ENCODE results near the gene SYT12. TPM values are rescaled to one million over a fixed set of nuclear protein-coding genes. Genes with fewer than 3 reads are reported as not detected.
A peak's percentile ranks its signal among the peaks of the same experiment; 100 is the strongest.
"Not testable (repeated sequence)": the region's sequence is repeated elsewhere in the genome, so short reads cannot be mapped to it uniquely, and the experiment has no call there.

The SYT12 gene
- total RNA-seq = 0.71 TPM

DNA sequence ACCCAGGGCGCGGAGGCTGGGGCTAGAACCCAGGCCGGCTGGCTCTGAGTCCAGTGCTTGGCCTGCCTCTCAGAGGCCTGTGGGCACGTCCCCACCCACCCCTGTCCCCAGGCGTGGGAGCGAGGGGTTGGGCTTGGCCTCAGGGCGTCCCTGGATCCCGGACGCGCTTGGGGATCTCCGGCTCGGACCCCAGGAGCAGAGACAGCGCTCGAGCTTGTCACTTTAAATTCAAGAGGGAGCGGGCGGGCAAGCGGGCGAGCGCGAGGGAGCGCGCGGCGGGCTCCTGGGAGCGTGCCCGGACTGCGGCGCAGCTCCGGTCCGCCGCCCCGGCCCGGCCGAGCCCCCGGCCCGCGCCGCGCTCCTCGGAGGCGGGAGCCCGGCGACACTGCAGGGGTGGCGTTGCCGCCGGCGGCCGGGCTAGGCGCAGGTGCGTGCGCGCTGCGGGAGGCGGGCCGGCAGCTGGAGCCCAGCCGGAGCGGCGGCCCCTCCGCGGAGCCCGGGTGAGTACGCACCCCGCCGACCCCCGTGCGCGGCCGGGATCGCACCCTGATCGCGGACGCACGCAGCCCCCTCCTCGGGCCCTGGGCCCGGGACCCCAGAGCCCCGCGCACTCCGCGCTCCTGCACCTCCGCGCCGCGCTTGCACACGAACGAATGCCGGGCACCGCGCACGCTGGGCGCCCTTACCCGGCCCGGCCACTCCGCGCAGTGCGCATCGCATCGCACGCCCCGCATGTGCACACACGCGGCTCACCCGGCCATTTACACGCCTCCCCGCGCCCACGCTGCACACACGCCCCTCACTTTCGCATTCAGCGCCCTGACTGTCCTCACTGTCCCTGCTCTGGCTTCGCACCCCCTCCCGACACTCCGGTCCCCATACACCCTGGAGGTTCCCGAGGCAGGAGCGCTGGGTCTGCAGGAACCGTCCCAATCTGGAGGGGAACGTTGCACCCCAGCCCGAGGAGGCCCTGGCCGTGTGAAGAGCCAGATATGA lies at the start of gene SYT12:
Gene SYT12 (plus strand): TSS at position 174 of the 996 bp plus-strand sequence. CDS start 7,011 bp downstream, outside the sequence.
- intact Hi-C loops (cut with DNase I) = no loop called here
- no peak for DNase-seq (ENCODE audit: low spot score)
- ATAC-seq = peak; percentile 19

DNA sequence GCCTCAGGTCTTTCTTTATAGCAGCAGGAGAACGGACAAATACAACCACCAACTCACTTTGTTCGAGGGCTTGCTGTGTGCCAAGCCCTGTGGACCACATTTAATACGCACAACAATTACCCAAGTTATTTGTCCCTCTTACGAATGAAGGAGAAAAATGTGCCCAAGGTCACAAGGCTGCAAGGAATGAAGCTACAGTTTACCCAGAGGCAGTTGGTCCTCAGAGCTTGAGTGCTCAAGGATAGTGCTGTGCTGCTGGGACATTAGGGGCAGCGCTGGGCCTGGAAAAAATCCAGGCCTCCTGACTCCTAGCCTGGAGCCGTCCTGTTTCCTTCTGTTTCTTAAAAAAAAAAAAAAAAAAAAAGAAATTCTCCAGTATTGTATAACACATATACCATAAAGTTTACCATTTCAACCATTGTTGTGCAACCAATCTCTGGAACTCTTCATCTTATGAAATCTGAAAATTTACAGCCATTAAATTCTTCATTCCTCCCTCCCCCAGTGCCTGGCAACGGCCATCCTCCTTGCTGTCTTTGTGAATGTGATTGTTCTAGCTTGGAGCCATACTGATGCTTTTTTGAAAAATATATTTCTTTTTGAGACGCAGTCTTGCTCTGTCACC lies 48.9 kb upstream of the SYT12 start:
- ATAC-seq (no peak), DNase-seq (ENCODE audit: low spot score) (no peak)
- intact Hi-C loops (cut with DNase I) = no loop called here

- no peak for DNase-seq (ENCODE audit: low spot score)
- no peak for ATAC-seq
- intact Hi-C loops (cut with DNase I) = no loop called here
Measured at GRCh38 chr11:66974724-66975404, 48.1 kb upstream of the SYT12 start, which contains the start of gene C11orf86. Gene C11orf86, plus strand, starts transcription at chr11:66975304. Its CDS starts 59 bp downstream, at chr11:66975363.

GRCh38 chr11:66975405-66976027 lies 47.4 kb upstream of the SYT12 start:
- no peak for ATAC-seq
- no peak for DNase-seq (ENCODE audit: low spot score)
- intact Hi-C loops (cut with DNase I) = no loop called here

- intact Hi-C loops (cut with DNase I) = no loop called here
- ATAC-seq = no peak
- no peak for DNase-seq (ENCODE audit: low spot score)
Measured at GRCh38 chr11:66976028-66976467, 46.9 kb upstream of the SYT12 start.

GRCh38 chr11:66976925-66977324 lies 46.0 kb upstream of the SYT12 start:
- intact Hi-C loops (cut with DNase I) = no loop called here
- no peak for DNase-seq (ENCODE audit: low spot score)
- no peak for ATAC-seq

DNA sequence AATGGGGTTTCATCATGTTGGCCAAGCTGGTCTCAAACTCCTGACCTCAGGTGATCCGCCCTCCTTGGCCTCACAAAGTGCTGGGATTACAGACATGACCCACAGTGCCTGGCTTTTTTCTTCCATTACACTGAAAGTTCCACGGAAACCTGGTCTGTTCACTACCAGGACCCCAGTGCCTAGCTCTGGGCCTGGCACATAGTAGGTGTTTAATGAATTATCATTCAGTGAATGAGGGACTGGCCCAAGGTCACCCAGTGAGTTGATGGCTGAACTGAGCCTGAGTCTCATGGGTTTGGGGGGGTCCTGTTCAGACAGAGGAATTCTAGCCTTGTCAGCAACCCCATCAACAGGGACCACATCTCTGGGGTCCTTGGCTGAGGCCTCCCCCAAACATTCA lies 44.7 kb upstream of the SYT12 start:
- intact Hi-C loops (cut with DNase I) = no loop called here
- ATAC-seq (no peak), DNase-seq (ENCODE audit: low spot score) (no peak)

- ATAC-seq (no peak), DNase-seq (ENCODE audit: low spot score) (no peak)
- intact Hi-C loops (cut with DNase I) = no loop called here
Measured at GRCh38 chr11:66978717-66979116, 44.2 kb upstream of the SYT12 start.

DNA sequence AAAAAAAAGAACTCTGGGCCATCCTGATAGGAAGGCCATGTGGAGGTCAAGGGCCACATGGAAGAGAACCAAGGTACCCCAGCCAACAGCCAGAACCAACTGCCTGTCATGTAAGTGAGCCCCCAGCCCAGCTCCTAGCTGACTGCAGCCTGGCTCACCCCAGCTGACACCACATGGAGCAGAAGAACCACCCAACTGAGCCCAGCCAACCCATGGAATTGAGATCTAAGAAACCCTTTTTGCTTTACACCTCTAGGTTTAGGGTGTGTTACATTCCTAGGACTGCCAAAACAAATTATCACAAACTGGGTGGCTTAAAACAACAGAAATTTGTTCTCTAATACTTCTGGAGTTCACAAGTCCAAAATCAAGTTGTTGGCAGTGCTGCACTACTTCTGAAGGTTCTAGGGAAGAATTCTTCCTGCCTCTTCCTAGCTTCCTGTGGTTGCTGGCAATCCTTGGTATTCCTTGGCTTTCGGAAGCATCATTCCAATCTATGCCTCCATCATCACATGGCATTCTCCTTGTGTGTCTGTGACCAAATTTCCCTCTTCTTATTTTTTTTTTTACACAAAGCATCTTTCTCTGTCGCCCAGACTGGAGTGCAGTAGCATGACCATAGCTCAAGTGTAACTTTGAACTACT lies 43.5 kb upstream of the SYT12 start:
- intact Hi-C loops (cut with DNase I) = no loop called here
- no peak for DNase-seq (ENCODE audit: low spot score)
- no peak for ATAC-seq

GRCh38 chr11:66981976-66982578 lies 40.9 kb upstream of the SYT12 start:
- intact Hi-C loops (cut with DNase I) = no loop called here
- DNase-seq (ENCODE audit: low spot score) (peak; percentile 92), ATAC-seq (peak; percentile 83)

GRCh38 chr11:66983275-66983924 lies 39.5 kb upstream of the SYT12 start:
- intact Hi-C loops (cut with DNase I) = no loop called here
- no peak for ATAC-seq
- DNase-seq (ENCODE audit: low spot score) = no peak

- ATAC-seq (no peak), DNase-seq (ENCODE audit: low spot score) (no peak)
- intact Hi-C loops (cut with DNase I) = loop anchor here (5.0 kb wide), 1 partner anchor 338 kb away; no protein-coding TSS in a partner anchor
Measured at GRCh38 chr11:66985508-66986177, 37.3 kb upstream of the SYT12 start.

DNA sequence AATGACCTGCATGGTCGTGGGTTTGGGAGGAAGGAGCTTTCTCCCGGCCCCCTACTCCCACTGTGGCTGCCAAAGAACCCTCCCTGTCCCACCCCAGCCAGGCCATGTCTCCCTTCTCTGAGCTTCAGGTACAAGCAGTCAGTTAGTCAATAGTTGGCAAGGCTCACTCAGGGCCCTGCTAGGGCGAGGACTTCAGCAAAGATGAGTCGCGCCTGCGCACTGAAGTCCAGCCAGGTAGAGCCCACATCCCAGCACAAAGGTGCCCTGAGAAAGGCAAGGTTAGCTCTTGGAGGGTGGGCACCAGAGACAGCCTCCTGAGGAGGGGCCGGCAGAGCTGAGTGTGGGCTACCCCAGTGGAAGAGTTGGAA lies 36.8 kb upstream of the SYT12 start:
- ATAC-seq (no peak), DNase-seq (ENCODE audit: low spot score) (no peak)
- intact Hi-C loops (cut with DNase I) = loop anchor here (5.0 kb wide), 1 partner anchor 339 kb away; no protein-coding TSS in a partner anchor

DNA sequence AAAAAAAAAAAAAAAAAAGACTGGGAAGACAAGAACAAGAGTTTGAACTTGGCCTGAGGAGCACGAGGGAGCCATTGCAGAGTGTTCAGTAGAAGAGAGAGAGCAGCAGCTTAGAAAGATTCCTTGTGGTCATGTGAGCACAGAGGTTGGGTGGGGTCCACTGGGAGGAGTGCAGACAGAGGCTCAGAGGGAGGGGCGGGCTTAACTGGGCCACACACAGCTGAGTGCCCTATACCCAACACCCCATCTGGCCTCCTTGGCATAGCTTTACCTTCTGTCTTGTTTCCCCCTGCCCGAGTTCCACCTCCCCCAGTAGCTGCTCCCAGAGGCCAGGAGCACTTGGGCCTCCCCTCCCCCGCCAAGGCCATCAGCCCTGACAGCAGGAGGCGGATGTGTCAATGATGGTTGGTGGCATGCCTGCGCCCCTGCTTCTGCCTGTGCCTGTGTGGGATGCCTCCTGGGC lies 35.7 kb upstream of the SYT12 start:
- DNase-seq (ENCODE audit: low spot score) = no peak
- ATAC-seq = no peak
- intact Hi-C loops (cut with DNase I) = loop anchor here (5.0 kb wide), 1 partner anchor 340 kb away; no protein-coding TSS in a partner anchor

DNA sequence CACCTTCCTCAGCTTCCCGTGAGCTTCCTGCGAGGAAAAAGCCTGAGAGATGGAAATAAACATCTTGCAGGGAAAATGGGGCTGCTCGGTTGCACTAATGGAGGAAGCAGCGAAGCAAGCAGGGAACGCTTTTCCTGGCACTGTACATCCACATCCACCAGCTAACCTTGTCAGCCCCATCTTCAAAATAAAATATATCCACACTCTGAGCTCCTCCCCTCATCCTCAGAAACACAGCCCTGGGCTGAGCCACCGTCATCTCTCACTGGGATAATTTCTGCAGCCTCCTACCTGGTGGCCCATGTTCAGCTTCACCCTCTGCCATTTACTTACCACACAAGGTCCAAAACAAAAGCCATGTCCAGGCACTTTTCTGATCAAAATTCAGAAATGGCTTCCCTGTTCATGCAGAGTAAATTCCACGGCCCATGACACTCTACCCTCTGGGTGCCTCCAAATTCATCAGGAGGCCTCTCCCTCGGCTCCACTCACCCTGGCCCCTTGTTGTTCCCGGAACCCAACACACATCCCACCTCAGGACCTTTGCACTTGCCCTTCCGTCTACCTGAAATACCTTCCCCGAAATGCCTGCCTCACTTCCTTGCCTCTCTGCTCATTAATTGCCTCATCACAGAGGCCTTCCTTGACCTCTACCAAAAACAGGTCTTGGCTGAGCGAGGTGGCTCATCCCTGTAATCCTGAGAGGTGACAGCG lies 34.9 kb upstream of the SYT12 start:
- ATAC-seq (no peak), DNase-seq (ENCODE audit: low spot score) (no peak)
- intact Hi-C loops (cut with DNase I) = loop anchor here (5.0 kb wide), 1 partner anchor 341 kb away; no protein-coding TSS in a partner anchor

GRCh38 chr11:66988741-66989140 lies 34.2 kb upstream of the SYT12 start:
- ATAC-seq; DNase-seq (ENCODE audit: low spot score): not testable (repeated sequence)
- intact Hi-C loops (cut with DNase I) = loop anchor here (5.0 kb wide), 1 partner anchor 341 kb away; no protein-coding TSS in a partner anchor

All from sciatic nerve (tissue), 2 donors.